Neural cell (in vitro differentiated cells): Measurements from ENCODE around the gene CNFN. TPM values are rescaled to one million over a fixed set of nuclear protein-coding genes. Genes with fewer than 3 reads are reported as not detected.

Experiments
- H2AFZ ChIP-seq: fragments of 200-600, 300-800 bp; sonication (generic), shearing (Covaris generic); 2 replicates; pipeline ENCODE4 v1.6.0; 2014; ENCODE audit warnings: low read depth, mild to moderate bottlenecking, antibody characterized with exemption, low read length, moderate library complexity
- H3F3A ChIP-seq: fragments of 200-600 bp; shearing (Covaris generic); 2 replicates; pipeline ENCODE4 v1.6.1; 2016; ENCODE audit warnings: mild to moderate bottlenecking, moderate library complexity, mixed read lengths, antibody characterized with exemption, low read length; ENCODE audit not compliant: insufficient read depth, poor library complexity, severe bottlenecking
- H3K27ac ChIP-seq: fragments of 200-600, 300-800 bp; sonication (generic), shearing (Covaris generic); 2 replicates; pipeline ENCODE4 v1.5.1; 2014; ENCODE audit warnings: mild to moderate bottlenecking, low read length, moderate library complexity
- H3K27me3 ChIP-seq: fragments of 300-800, 200-600 bp; sonication (generic), shearing (Covaris generic); 2 replicates; pipeline ENCODE4 v1.6.0; 2014; ENCODE audit warnings: mild to moderate bottlenecking, low read depth, low read length, moderate library complexity; ENCODE audit not compliant: insufficient read depth
- H3K36me3 ChIP-seq: fragments of 300-800, 200-600 bp; sonication (generic), shearing (Covaris generic); 2 replicates; pipeline ENCODE4 v1.5.1; 2014; ENCODE audit warnings: mild to moderate bottlenecking, antibody characterized with exemption, low read length, moderate library complexity; ENCODE audit not compliant: insufficient read depth
- H3K4me2 ChIP-seq: fragments of 300-800, 200-600 bp; sonication (generic), shearing (Covaris generic); 2 replicates; pipeline ENCODE4 v1.6.0; 2014; ENCODE audit warnings: mild to moderate bottlenecking, low read length
- H3K4me3 ChIP-seq: fragments of 300-800, 200-600 bp; sonication (generic), shearing (Covaris generic); 2 replicates; pipeline ENCODE4 v1.5.1; 2014; ENCODE audit warnings: mild to moderate bottlenecking, low read length, moderate library complexity
- H3K79me2 ChIP-seq: fragments of 200-600 bp; shearing (Covaris generic); replicated peaks from 2 replicates; pipeline ENCODE4 v1.6.0; 2014; ENCODE audit warnings: mild to moderate bottlenecking, low read length, moderate library complexity; ENCODE audit not compliant: insufficient read depth
- H3K9ac ChIP-seq: fragments of 300-800, 200-600 bp; sonication (generic), shearing (Covaris generic); 2 replicates; pipeline ENCODE4 v1.6.1; 2016; ENCODE audit warnings: mild to moderate bottlenecking, low read length, mixed read lengths
- H3K9me2 ChIP-seq: fragments of 200-600 bp; shearing (Covaris generic); 2 replicates; pipeline ENCODE4 v1.6.1; 2016; ENCODE audit warnings: mild to moderate bottlenecking, low read length, mixed read lengths; ENCODE audit not compliant: insufficient read depth
- H3K9me3 ChIP-seq: fragments of 200-600, 300-800 bp; sonication (generic), shearing (Covaris generic); 2 replicates; pipeline ENCODE4 v1.6.1; 2016; ENCODE audit warnings: mild to moderate bottlenecking, mixed run types, low read length, moderate library complexity, mixed read lengths
- H4K20me1 ChIP-seq: fragments of 200-600 bp; shearing (Covaris generic); 2 replicates; pipeline ENCODE4 v1.6.1; 2016; ENCODE audit warnings: mild to moderate bottlenecking, mixed run types; ENCODE audit not compliant: insufficient read depth
- EP300 ChIP-seq: fragments of 450-650 bp; conservative IDR thresholded peaks from 2 replicates; pipeline ENCODE4 v1.6.1; 2014; ENCODE audit warnings: antibody characterized with exemption, mild to moderate bottlenecking, moderate library complexity; ENCODE audit not compliant: poor library complexity, severe bottlenecking
- EZH2 ChIP-seq: fragments of 200-600, 300-800 bp; shearing (Covaris generic), sonication (generic); IDR thresholded peaks from 2 replicates; pipeline ENCODE4 v1.6.1; 2014; ENCODE audit warnings: antibody characterized with exemption, low read length, borderline replicate concordance, mild to moderate bottlenecking; ENCODE audit not compliant: insufficient read depth, poor library complexity, severe bottlenecking
- MXI1 ChIP-seq: fragments of 450-650 bp; conservative IDR thresholded peaks from 2 replicates; pipeline ENCODE4 v1.6.1; 2014; ENCODE audit warnings: antibody characterized with exemption, mild to moderate bottlenecking; ENCODE audit not compliant: poor library complexity, severe bottlenecking
- POLR2AphosphoS5 ChIP-seq: IDR thresholded peaks from 2 replicates; pipeline ENCODE4 v1.6.1; 2012
- RAD21 ChIP-seq: fragments of 450-650 bp; conservative IDR thresholded peaks from 2 replicates; pipeline ENCODE4 v1.6.1; 2014; ENCODE audit warnings: antibody characterized with exemption, mild to moderate bottlenecking, moderate library complexity
- SMC3 ChIP-seq: fragments of 450-650 bp; conservative IDR thresholded peaks from 2 replicates; pipeline ENCODE4 v1.6.1; 2014; ENCODE audit warnings: antibody characterized with exemption, mild to moderate bottlenecking, moderate library complexity; ENCODE audit not compliant: poor library complexity
- TAF1 ChIP-seq: IDR thresholded peaks from 2 replicates; pipeline ENCODE4 v1.6.1; 2012; ENCODE audit warnings: low read depth
- polyA plus RNA-seq: library from polyadenylated mRNA; depleted of rRNA; stranded (reverse); fragments of >200 nt; gene quantifications from 2 replicates; pipeline ENCODE4 v1.2.3, GENCODE V29; 2014
- TF ChIP-seq, protein P1 (sequence below): IDR thresholded peaks from 2 replicates; pipeline ENCODE4 v1.6.1; 2012; ENCODE audit warnings: borderline replicate concordance
- TF ChIP-seq, protein P2 (sequence below): fragments of 450-650 bp; IDR thresholded peaks from 2 replicates; pipeline ENCODE4 v1.5.1; 2014; ENCODE audit warnings: antibody characterized with exemption, mild to moderate bottlenecking, moderate library complexity; ENCODE audit not compliant: poor library complexity, severe bottlenecking

Gene CNFN
- polyA plus RNA-seq, 1 donor from 2014 or later: not detected

DNA sequence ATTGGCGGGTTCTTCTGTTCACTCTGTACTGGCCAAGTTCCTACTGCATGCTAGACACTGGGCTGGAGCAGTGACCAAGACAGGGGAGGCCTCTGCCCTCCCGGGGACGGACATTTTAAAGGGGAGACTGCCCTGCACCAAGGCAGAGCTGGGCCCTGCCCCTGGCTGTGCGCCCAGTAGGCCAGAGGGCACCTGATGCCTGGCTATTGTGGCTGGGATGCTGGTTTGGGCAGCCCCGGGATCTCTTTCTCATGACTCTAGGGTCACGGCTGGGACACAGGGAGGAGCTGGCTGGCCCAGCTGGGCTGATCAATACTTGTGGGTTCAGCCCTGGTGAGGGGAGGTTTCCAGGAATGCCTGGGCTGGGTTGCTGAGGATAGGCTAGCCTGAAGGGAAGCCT is 19.4 kb upstream of the CNFN start:
- no peaks in the 10 kb centered on the region for H3K36me3 ChIP-seq
- no peak overlapping the region for H2AFZ ChIP-seq
- H3K4me2 ChIP-seq: no peak overlapping the region
- H3F3A ChIP-seq: no peaks in the 10 kb centered on the region
- H3K9me3 ChIP-seq: no peaks in the 10 kb centered on the region
- H3K9ac ChIP-seq: no peak overlapping the region
- H3K9me2 ChIP-seq: no peaks in the 10 kb centered on the region
- no peak for TF ChIP-seq EZH2
- TF ChIP-seq MXI1: no peak
- no peak for TF ChIP-seq EP300
- no peak for TF ChIP-seq SMC3
- no peak for TF ChIP-seq TAF1
- no peak for TF ChIP-seq POLR2AphosphoS5
- TF ChIP-seq RAD21: no peak
- H4K20me1 ChIP-seq: no peaks in the 10 kb centered on the region
- no peaks in the 10 kb centered on the region for H3K27me3 ChIP-seq
- H3K27ac ChIP-seq: no peak overlapping the region
- no peaks in the 10 kb centered on the region for H3K79me2 ChIP-seq
- H3K4me3 ChIP-seq: no peak overlapping the region

DNA sequence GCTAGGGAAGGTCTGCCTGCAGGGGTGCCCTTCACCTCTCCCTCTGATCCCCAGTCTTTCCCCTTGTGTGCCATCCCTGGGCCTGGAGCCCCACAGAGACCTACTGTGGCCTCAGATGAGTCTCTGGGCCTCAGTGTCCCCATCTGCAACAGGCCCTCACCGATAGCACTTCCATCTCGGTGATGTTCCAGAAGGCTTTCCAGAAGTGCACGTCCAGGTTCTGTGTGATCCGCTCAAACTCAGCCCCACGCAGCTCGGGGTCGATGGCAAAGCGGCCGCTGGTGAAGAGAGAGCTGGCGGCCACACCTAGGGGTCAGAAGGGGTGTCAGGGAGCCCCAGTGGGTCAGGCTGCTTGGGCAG is 17.7 kb upstream of the CNFN start:
- H3K27me3 ChIP-seq: no peaks in the 10 kb centered on the region
- H3K27ac ChIP-seq: no peak overlapping the region
- no peak overlapping the region for H3K4me2 ChIP-seq
- H3F3A ChIP-seq: no peaks in the 10 kb centered on the region
- no peak overlapping the region for H2AFZ ChIP-seq
- no peaks in the 10 kb centered on the region for H4K20me1 ChIP-seq
- no peaks in the 10 kb centered on the region for H3K36me3 ChIP-seq
- TF ChIP-seq MXI1: no peak
- TF ChIP-seq EP300: no peak
- no peak for TF ChIP-seq TAF1
- no peak for TF ChIP-seq SMC3
- no peak for TF ChIP-seq RAD21
- no peak for TF ChIP-seq POLR2AphosphoS5
- TF ChIP-seq, protein P1, sequence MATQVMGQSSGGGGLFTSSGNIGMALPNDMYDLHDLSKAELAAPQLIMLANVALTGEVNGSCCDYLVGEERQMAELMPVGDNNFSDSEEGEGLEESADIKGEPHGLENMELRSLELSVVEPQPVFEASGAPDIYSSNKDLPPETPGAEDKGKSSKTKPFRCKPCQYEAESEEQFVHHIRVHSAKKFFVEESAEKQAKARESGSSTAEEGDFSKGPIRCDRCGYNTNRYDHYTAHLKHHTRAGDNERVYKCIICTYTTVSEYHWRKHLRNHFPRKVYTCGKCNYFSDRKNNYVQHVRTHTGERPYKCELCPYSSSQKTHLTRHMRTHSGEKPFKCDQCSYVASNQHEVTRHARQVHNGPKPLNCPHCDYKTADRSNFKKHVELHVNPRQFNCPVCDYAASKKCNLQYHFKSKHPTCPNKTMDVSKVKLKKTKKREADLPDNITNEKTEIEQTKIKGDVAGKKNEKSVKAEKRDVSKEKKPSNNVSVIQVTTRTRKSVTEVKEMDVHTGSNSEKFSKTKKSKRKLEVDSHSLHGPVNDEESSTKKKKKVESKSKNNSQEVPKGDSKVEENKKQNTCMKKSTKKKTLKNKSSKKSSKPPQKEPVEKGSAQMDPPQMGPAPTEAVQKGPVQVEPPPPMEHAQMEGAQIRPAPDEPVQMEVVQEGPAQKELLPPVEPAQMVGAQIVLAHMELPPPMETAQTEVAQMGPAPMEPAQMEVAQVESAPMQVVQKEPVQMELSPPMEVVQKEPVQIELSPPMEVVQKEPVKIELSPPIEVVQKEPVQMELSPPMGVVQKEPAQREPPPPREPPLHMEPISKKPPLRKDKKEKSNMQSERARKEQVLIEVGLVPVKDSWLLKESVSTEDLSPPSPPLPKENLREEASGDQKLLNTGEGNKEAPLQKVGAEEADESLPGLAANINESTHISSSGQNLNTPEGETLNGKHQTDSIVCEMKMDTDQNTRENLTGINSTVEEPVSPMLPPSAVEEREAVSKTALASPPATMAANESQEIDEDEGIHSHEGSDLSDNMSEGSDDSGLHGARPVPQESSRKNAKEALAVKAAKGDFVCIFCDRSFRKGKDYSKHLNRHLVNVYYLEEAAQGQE: no peak
- H3K9ac ChIP-seq: no peak overlapping the region
- no peaks in the 10 kb centered on the region for H3K9me2 ChIP-seq
- H3K79me2 ChIP-seq: no peaks in the 10 kb centered on the region
- H3K4me3 ChIP-seq: no peak overlapping the region
- H3K9me3 ChIP-seq: no peaks in the 10 kb centered on the region

DNA sequence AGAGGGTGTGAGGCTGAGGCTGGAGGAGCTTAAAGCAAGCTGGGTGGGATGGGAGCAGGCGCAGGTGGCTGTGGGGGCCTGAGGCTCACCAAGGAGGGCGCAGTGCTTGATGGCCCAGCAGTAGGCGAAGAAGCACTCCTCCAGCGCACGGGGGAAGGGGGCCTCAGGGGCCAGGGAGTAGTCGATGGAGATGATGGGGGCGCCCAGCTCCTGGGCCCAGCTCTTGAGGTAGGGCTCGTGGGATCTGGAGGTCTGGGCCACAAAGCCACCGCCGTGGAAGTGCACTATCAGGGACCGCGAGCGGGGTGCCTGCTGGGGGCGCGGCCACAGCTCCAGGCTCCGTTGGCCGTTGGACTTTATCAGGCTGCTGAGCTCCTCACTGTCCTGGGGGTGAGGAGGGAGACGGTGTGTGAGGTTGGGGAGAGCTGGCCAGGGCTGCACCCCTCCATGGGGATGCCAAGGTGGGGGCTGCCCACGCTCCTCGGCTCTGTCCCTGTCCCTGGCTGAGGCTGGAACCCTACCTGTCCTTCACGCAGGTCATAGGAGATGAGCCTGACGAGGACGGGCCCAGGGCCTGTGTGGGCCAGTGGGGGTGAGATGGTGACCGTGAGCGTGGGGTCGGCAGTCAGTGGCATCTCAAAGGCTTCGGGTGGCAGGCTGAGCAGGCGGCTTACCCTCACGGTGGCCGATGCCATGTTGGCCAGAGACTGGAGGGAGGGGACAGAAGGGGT is 17.2 kb upstream of the CNFN start:
- no peak overlapping the region for H3K4me3 ChIP-seq
- no peaks in the 10 kb centered on the region for H3K9me2 ChIP-seq
- no peaks in the 10 kb centered on the region for H4K20me1 ChIP-seq
- H3K27ac ChIP-seq: no peak overlapping the region
- H3K79me2 ChIP-seq: no peaks in the 10 kb centered on the region
- H3F3A ChIP-seq: no peaks in the 10 kb centered on the region
- no peaks in the 10 kb centered on the region for H3K36me3 ChIP-seq
- H3K9me3 ChIP-seq: no peaks in the 10 kb centered on the region
- no peak overlapping the region for H3K9ac ChIP-seq
- H3K4me2 ChIP-seq: no peak overlapping the region
- H2AFZ ChIP-seq: no peak overlapping the region
- H3K27me3 ChIP-seq: no peaks in the 10 kb centered on the region
- TF ChIP-seq RAD21 (no peak), MXI1 (no peak), SMC3 (no peak), TAF1 (no peak), EP300 (no peak), POLR2AphosphoS5 (no peak), EZH2 (no peak)
- TF ChIP-seq, protein P1: no peak
- TF ChIP-seq, protein P2, sequence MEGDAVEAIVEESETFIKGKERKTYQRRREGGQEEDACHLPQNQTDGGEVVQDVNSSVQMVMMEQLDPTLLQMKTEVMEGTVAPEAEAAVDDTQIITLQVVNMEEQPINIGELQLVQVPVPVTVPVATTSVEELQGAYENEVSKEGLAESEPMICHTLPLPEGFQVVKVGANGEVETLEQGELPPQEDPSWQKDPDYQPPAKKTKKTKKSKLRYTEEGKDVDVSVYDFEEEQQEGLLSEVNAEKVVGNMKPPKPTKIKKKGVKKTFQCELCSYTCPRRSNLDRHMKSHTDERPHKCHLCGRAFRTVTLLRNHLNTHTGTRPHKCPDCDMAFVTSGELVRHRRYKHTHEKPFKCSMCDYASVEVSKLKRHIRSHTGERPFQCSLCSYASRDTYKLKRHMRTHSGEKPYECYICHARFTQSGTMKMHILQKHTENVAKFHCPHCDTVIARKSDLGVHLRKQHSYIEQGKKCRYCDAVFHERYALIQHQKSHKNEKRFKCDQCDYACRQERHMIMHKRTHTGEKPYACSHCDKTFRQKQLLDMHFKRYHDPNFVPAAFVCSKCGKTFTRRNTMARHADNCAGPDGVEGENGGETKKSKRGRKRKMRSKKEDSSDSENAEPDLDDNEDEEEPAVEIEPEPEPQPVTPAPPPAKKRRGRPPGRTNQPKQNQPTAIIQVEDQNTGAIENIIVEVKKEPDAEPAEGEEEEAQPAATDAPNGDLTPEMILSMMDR: no peak
